Subcutaneous adipose tissue (tissue), 4 donors: Measurements from ENCODE around the gene KRTAP4-9. TPM values are rescaled to one million over a fixed set of nuclear protein-coding genes. Genes with fewer than 3 reads are reported as not detected.

ENCODE experiments used
- CTCF ChIP-seq: fragments of 450-650 bp; IDR thresholded peaks from one replicate; pipeline ENCODE4 v1.5.1; 2016; ENCODE audit warnings: low read depth, mild to moderate bottlenecking, control low read depth, antibody characterized with exemption, moderate library complexity
- total RNA-seq, 4 donors: library from RNA; depleted of rRNA; stranded (reverse); fragments of >200 nt; gene quantifications; one replicate each; pipeline ENCODE4 v1.1.0, GENCODE V29; 2016

KRTAP4-9 gene
- total RNA-seq, 4 donors from 2014 or later = not detected

- no peak for TF ChIP-seq CTCF
These were observed 40.1 kb downstream of the KRTAP4-9 start for GRCh38 chr17:41145261-41145660.

DNA sequence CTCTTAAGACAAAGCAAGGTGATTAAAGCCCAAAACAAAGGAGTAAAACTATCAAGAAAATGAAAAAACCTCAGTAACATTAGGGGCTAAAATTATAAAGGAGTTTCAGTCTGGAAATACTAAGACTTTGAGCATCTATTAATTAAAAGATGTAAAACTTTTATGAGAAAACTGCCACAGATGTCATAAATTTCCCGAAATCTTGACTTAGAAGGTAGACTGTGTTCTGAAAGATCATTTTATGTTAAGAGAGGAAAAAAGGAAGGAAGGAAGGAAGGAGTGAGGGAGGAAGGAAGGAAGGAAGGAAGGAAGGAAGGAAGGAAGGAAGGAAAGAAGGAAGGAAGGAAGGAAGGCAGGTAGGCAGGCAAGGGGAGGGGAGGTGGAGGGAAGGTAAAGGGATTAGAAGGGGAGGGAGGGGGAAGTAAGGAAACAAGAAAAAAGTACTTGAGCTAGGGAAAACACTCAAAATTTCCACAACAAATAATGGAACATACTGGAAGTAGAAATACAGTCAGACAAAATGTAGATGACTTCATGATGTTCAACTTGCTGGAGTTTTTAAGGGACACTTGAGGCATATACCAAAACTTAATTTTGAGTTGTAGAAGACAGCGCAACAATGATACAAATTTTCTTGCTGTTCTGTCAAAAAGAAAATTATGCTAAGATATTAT, 42.5 kb downstream of the KRTAP4-9 start:
- TF ChIP-seq CTCF = no peak

DNA sequence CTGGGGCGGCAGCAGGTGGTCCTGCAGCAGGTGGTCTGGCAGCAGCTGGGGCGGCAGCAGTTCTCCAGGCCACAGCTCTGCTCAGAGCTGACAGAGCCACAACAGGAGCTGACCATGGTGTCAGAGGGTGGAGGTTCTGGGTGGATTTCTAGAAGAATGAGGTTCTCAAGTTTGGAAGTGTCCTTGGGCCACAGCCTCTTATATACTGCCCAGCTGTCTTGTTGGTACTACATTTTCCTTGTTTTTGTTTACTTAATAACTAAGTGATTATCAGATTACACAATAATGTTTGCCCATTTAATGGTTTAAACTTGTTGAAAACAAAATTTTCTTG, 44.4 kb downstream of the KRTAP4-9 start, which contains the start of gene KRTAP4-5:
Gene KRTAP4-5 (minus strand): TSS at position 174 of the 334 bp plus-strand sequence. CDS start 58 bp downstream, at position 116.
- TF ChIP-seq CTCF = no peak

DNA sequence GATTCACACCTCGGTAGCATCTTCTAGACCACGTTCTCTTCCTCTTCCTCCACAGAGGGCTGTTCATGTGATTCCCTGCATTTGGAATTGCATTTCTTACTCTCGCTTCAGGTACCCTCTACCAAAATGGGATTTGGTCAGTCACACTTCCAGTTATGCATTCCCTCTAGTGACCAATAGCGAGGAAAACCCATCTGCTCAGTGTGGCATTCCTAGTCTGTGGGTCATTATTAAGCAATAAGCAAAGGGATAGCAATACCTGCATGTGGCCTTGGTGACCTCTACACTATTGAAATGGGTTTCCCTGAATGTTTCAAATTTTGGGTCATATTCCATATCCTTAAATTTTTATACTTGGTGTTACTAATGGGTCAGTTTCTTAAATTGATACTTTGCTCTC, 44.8 kb downstream of the KRTAP4-9 start:
- TF ChIP-seq CTCF = no peak

DNA sequence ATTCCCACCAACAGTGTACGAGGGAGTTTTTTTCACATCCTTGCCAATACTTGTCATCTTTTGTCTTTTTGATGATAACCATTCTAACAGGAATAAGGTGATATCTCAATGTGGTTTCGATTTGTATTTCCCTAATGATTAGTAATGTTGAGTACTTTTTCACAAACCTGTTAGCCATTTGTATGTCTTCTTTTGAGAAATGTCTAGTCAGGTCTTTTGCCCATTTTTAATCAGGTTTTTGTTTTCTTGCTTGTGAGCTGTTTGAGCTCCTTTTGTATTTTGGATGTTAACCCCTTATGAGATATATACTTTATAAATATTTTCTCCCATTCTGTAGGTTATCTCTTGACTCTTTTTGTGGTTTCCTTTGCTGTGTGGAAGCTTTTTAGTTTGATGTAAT, 46.3 kb downstream of the KRTAP4-9 start:
- TF ChIP-seq CTCF = no peak

GRCh38 chr17:41153856-41154255, 48.7 kb downstream of the KRTAP4-9 start:
- no peak for TF ChIP-seq CTCF

Other genes starting within 250 kb of the KRTAP4-9 start
- 1 to 10 TPM in 1 of 4 donors, not detected in 3; 1.2 TPM for gene KRT12, start 238.2 kb upstream of the KRTAP4-9 start, total RNA-seq
- gene KRT20, start 220.1 kb upstream of the KRTAP4-9 start, total RNA-seq = not detected
- not detected for gene KRT23, start 167.7 kb upstream of the KRTAP4-9 start, total RNA-seq
- not detected for gene KRT39, start 138.4 kb upstream of the KRTAP4-9 start, total RNA-seq
- not detected for gene KRT40, start 121.1 kb upstream of the KRTAP4-9 start, total RNA-seq
- not detected for gene KRTAP3-3, start 111.2 kb upstream of the KRTAP4-9 start, total RNA-seq
- gene KRTAP3-2, start 105.5 kb upstream of the KRTAP4-9 start, total RNA-seq = not detected
- gene KRTAP3-1, start 96.3 kb upstream of the KRTAP4-9 start, total RNA-seq = not detected
- gene KRTAP1-5, start 78.2 kb upstream of the KRTAP4-9 start, total RNA-seq = not detected
- gene KRTAP1-4, start 75.2 kb upstream of the KRTAP4-9 start, total RNA-seq = not detected
- not detected for gene KRTAP1-3, start 70.5 kb upstream of the KRTAP4-9 start, total RNA-seq
- gene KRTAP1-1, start 63.9 kb upstream of the KRTAP4-9 start, total RNA-seq = not detected
- gene KRTAP2-1, start 58.1 kb upstream of the KRTAP4-9 start, total RNA-seq = not detected
- gene KRTAP2-2, start 50.2 kb upstream of the KRTAP4-9 start, total RNA-seq = not detected
- not detected for gene KRTAP2-3, start 45.3 kb upstream of the KRTAP4-9 start, total RNA-seq
- gene KRTAP2-4, start 39.5 kb upstream of the KRTAP4-9 start, total RNA-seq = not detected
- gene KRTAP4-7, start 21.2 kb upstream of the KRTAP4-9 start, total RNA-seq = not detected
- gene KRTAP4-8, start 7.2 kb upstream of the KRTAP4-9 start, total RNA-seq = not detected
- not detected for gene KRTAP4-16, start 3.2 kb upstream of the KRTAP4-9 start, total RNA-seq
- gene KRTAP4-11, start 13.0 kb downstream of the KRTAP4-9 start, total RNA-seq = not detected
- gene KRTAP4-12, start 18.8 kb downstream of the KRTAP4-9 start, total RNA-seq = not detected
- not detected for gene KRTAP4-6, start 35.2 kb downstream of the KRTAP4-9 start, total RNA-seq
- gene KRTAP4-5, start 44.4 kb downstream of the KRTAP4-9 start, total RNA-seq = not detected
- gene KRTAP4-4, start 55.4 kb downstream of the KRTAP4-9 start, total RNA-seq = not detected
- gene KRTAP4-3, start 62.8 kb downstream of the KRTAP4-9 start, total RNA-seq = not detected
- gene KRTAP4-2, start 72.8 kb downstream of the KRTAP4-9 start, total RNA-seq = not detected
- not detected for gene KRTAP4-1, start 79.5 kb downstream of the KRTAP4-9 start, total RNA-seq
- not detected for gene KRTAP9-1, start 84.5 kb downstream of the KRTAP4-9 start, total RNA-seq
- not detected for gene KRTAP9-2, start 121.3 kb downstream of the KRTAP4-9 start, total RNA-seq
- not detected for gene KRTAP9-3, start 127.1 kb downstream of the KRTAP4-9 start, total RNA-seq
- gene KRTAP9-8, start 132.6 kb downstream of the KRTAP4-9 start, total RNA-seq = not detected
- not detected for gene KRTAP9-4, start 144.3 kb downstream of the KRTAP4-9 start, total RNA-seq
- not detected for gene KRTAP9-9, start 150.0 kb downstream of the KRTAP4-9 start, total RNA-seq
- gene KRTAP9-6, start 160.0 kb downstream of the KRTAP4-9 start, total RNA-seq = not detected
- not detected for gene KRTAP9-7, start 170.3 kb downstream of the KRTAP4-9 start, total RNA-seq
- gene KRTAP29-1, start 197.5 kb downstream of the KRTAP4-9 start, total RNA-seq = not detected
- gene KRTAP16-1, start 203.9 kb downstream of the KRTAP4-9 start, total RNA-seq = not detected
- gene KRTAP17-1, start 210.3 kb downstream of the KRTAP4-9 start, total RNA-seq = not detected
- gene KRT33A, start 245.4 kb downstream of the KRTAP4-9 start, total RNA-seq = not detected